Limb (tissue), 2 donors: Measurements from ENCODE around the gene PYGO2.
"Not testable (repeated sequence)": the region's sequence is repeated elsewhere in the genome, so short reads cannot be mapped to it uniquely, and the experiment has no call there.

Experiments used
- DNase-seq, 2 donors: peaks; one replicate each; pipeline ENCODE4 v3.0.0-alpha.2; 2016; ENCODE audit errors: extremely low spot score in 2 of 2

PYGO2 gene

GRCh38 chr1:154911691-154912550, 49.7 kb downstream of the PYGO2 start:
- no peak for DNase-seq

GRCh38 chr1:154910851-154911250, 50.7 kb downstream of the PYGO2 start:
- no peak for DNase-seq

- no peak for DNase-seq
Measured at GRCh38 chr1:154908937-154909336, 52.6 kb downstream of the PYGO2 start.

GRCh38 chr1:154908129-154908528, 53.5 kb downstream of the PYGO2 start:
- not testable (repeated sequence) for DNase-seq
